A549 (cell line): Measurements from ENCODE around the gene ZNF593OS.

ENCODE experiments used
- CBX2 ChIP-seq: fragments of 200-600 bp; sonication (generic); IDR thresholded peaks from 2 replicates; pipeline ENCODE4 v1.6.1; 2016; ENCODE audit warnings: low read depth, mild to moderate bottlenecking, borderline replicate concordance
- CEBPB ChIP-seq, 2 experiments: fragments of >200 bp in 1 of 2; sonication (Bioruptor Twin) in 1 of 2; formaldehyde crosslinking in 1 of 2; IDR thresholded peaks; 2 replicates each; pipeline ENCODE4 v1.6.1; 2012 to 2016
- CTCF ChIP-seq: fragments of >200 bp; sonication (Bioruptor Twin); formaldehyde crosslinking; IDR thresholded peaks from 3 replicates; pipeline ENCODE4 v1.5.1; 2016
- ESRRA ChIP-seq: fragments of 150-350 bp; IDR thresholded peaks from 2 replicates; pipeline ENCODE4 v1.6.1; 2014; ENCODE audit warnings: mild to moderate bottlenecking, low read length, borderline replicate concordance
- KDM1A ChIP-seq: fragments of 200-600 bp; sonication (generic); IDR thresholded peaks from 2 replicates; pipeline ENCODE4 v1.6.1; 2016; ENCODE audit warnings: low read depth, mild to moderate bottlenecking
- NPAS2 ChIP-seq: fragments of 250-450 bp; sonication (Bioruptor Pico); IDR thresholded peaks from 2 replicates; pipeline ENCODE4 v1.8.0; 2022; ENCODE audit warnings: mild to moderate bottlenecking, moderate library complexity, borderline replicate concordance
- POLR2A ChIP-seq: IDR thresholded peaks from 2 replicates; pipeline ENCODE4 v1.6.1; 2012; ENCODE audit warnings: mild to moderate bottlenecking, low read length
- POLR2AphosphoS2 ChIP-seq: conservative IDR thresholded peaks from 2 replicates; pipeline ENCODE4 v1.6.1; 2012; ENCODE audit warnings: low read length, improper control_type of control experiment, inconsistent platforms
- RAD21 ChIP-seq, 2 experiments: fragments of >200 bp in 1 of 2; sonication (Bioruptor Twin) in 1 of 2; formaldehyde crosslinking in 1 of 2; IDR thresholded peaks in 1 of 2; conservative IDR thresholded peaks in 1 of 2; 2 replicates in 1 of 2; 3 replicates in 1 of 2; pipeline ENCODE4 v1.6.1; 2012 to 2018; ENCODE audit warnings: inconsistent platforms in 1 of 2

GRCh38 chr1:26145960-26146294, 25.7 kb downstream of the ZNF593OS start:
- TF ChIP-seq POLR2AphosphoS2 (no peak), CTCF (no peak), POLR2A (no peak), CBX2 (no peak), KDM1A (no peak), RAD21 (conservative IDR thresholded peaks at IDR 0.05 in 1 of 2, IDR thresholded peaks at IDR 0.05 in 1 of 2) (no peak), ESRRA (no peak), NPAS2 (no peak), CEBPB (IDR thresholded peaks at IDR 0.05) (no peak)
